Germinal center (tissue), 1 donor: ENCODE data around the gene POLN.
"Not testable (repeated sequence)": the region's sequence is repeated elsewhere in the genome, so short reads cannot be mapped to it uniquely, and the experiment has no call there.

ENCODE experiments used
- DNase-seq: peaks from one replicate; pipeline ENCODE4 v3.0.0; 2012; ENCODE audit warnings: mixed read lengths, low spot score

POLN gene

GRCh38 chr4:2275044-2275397 is 33.1 kb upstream of the POLN start:
- DNase-seq = not testable (repeated sequence)

- DNase-seq = no peak
Observed at GRCh38 chr4:2274320-2275043, 32.6 kb upstream of the POLN start.

DNA sequence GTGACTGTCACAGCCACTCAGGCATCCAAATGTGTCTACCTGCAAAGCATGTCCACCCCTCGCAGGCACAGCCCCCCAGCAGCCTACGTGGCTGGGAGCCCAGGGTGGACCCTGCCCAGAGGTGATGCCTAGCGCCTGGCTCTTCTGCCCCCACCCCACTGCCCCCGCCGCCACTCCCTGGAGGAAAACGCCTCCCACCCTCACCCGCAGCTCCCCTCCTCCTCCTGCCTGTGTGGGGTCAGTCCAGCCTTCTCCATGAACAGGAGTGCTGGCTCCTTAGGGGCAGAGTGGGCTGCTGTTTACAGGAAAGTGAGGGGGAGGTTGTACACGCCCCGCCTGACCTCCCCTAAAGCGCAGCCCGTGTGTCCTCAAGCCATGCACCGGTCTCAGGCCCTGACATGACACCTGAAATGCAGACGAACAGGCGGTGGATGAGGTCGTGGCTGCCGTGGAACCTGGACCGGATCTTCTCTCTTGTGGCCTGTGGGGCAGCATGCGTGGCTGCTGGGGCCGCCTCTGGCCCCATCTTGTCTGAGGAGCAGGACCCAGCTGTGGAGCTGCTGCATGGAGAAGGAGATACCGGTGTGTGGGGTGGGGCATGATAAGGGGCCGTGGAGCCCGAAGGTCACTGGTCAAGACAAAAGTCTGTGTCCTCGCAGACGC is 31.9 kb upstream of the POLN start:
- no peak for DNase-seq

DNA sequence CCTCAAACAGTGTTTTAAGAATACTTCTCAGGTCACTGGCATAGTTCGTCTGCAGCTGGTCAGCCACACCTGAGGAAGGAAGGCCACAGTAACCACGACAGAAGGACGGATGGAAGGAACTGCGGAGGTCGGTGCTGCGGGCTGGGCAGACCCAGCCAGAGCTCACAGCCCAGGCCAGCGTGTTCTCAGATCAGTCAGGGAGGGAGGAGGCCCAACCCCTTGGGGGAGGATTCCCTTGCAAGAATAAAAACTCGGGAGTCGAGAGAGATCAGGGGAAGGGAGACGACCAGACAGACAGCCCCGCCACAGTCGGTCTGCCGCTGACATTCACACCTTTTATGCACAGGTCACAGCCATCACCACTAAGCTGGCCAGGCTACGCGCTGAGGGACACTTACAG is 31.3 kb upstream of the POLN start:
- DNase-seq = no peak

DNA sequence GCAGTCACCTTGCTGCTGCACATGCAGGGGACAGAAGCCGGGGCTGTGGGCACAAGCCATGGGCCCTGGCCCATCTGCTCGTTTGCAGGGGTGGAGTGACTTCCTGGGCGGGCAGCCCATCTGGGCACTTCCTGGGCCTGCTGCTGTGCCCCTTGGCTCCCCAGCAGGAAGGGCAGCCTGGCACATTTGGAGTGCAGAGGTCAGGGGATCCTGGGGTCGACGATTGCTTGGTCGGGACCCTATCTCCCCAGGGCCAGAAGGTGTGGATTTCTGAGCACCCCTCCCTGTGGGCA is 30.9 kb upstream of the POLN start:
- no peak for DNase-seq

GRCh38 chr4:2272026-2272827 is 30.3 kb upstream of the POLN start:
- no peak for DNase-seq

GRCh38 chr4:2271279-2272025 is 29.5 kb upstream of the POLN start:
- no peak for DNase-seq

GRCh38 chr4:2270341-2271165 is 28.6 kb upstream of the POLN start:
- no peak for DNase-seq

- DNase-seq = no peak
Observed at GRCh38 chr4:2269618-2270163, 27.8 kb upstream of the POLN start.

- DNase-seq = no peak
Observed at GRCh38 chr4:2269206-2269531, 27.2 kb upstream of the POLN start.

- no peak for DNase-seq
Observed at GRCh38 chr4:2268357-2269205, 26.7 kb upstream of the POLN start.

GRCh38 chr4:2267841-2268240 is 25.9 kb upstream of the POLN start:
- no peak for DNase-seq

- no peak for DNase-seq
Observed at GRCh38 chr4:2267320-2267811, 25.4 kb upstream of the POLN start.

- no peak for DNase-seq
Observed at GRCh38 chr4:2266821-2267220, 24.9 kb upstream of the POLN start.

DNA sequence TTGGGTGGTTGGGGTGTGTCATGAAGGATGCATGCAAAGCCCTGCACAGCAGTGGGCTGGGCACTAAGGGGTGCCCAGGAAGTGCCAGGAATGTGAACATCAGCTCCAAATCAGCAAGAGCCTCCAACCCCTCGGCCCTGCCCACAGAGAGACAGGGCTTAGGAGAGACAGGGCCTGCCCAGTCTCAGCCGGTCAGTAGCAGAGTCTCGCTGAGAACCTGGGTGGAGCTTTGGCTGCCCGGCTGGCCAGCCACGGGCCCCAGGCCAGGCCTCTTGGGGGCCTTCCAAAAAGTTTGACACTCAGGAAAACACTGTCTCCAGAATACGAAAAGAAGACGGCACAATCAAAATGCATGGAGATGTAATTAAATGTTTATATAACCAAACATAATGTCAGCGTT is 24.3 kb upstream of the POLN start:
- DNase-seq = no peak

DNA sequence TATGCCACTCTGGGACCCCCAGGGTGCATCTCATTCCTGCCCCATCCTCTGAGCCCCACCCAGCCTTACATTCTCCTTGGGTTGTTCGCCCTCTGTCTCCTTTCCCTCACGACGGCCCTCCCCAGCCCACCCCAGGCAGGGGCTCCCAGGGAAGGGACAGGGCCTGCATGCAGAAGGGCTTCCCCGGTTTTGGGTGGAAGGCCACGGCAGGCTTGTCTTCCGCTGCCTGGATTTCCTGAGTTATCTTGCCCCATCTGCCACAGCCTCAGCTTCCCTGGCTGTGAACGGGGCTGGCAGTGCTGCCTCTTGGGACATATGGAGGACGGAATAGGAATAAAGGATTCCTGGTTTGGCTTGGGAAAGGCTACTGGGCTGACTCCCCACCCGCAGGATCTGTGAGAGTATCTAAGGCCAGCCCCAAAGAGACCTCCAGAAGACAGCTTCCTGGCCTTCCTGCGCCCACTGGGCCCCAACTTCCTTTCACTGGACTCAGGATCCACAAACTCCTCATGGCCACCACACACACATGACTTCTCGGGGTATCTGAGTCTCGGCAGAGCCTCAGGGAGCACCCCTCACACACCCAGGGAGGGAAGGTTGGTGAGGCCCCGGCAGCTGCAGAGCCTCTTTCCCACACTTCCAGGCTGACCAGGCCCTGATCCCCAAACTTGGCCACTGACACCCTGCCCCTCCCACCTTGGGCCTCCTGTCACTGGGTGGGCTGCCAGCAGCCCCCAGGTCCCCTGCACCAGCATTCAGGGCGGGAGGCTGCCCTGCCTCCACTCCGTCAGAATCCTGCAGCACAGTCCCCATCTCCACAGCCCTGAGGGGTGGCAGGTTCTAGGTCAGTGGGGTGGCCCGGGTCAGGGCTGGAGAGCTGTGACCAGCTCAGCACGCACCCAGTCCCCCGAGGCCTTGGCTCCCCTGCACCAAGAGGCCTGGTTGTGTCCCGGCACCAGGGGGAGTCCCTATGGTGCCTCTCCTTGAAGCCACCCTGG is 23.5 kb upstream of the POLN start:
- DNase-seq = no peak

GRCh38 chr4:2264481-2265041 is 22.6 kb upstream of the POLN start:
- no peak for DNase-seq

DNA sequence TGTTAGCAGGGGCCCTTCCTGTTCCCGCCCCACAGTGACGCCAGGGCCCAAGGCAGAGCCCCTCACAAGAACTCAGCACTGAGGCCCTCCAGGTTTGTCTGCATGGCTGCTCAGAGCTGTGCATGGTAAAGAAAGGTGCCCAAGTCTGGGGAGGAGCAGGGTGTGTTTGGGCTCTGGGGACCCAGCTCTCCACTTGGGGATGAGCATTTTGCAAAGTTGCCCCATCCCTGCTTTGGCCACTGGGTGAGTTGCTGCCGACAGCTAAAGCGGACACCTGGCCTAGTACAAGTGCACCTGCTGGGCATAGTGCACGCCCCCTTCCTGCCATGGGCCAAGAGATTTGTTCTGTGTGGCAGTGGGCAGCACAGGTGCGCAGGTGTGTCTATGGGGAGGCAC is 22.0 kb upstream of the POLN start:
- no peak for DNase-seq

- DNase-seq = no peak
Observed at GRCh38 chr4:2262944-2263250, 21.0 kb upstream of the POLN start.
